ENCODE data around the gene NECAB2. TPM values are rescaled to one million over a fixed set of nuclear protein-coding genes. Genes with fewer than 3 reads are reported as not detected.
A peak's percentile ranks its signal among the peaks of the same experiment; 100 is the strongest.
"Not testable (repeated sequence)": the region's sequence is repeated elsewhere in the genome, so short reads cannot be mapped to it uniquely, and the experiment has no call there.

Gene NECAB2
- total RNA-seq, 1 experiment from 2014 or later: not detected

- H3K4me3 ChIP-seq; H3K36me3 ChIP-seq; DNase-seq (ENCODE audit: low read depth in 1 of 2, low spot score in 2 of 2); H3K4me1 ChIP-seq (replicated peaks); H3K27ac ChIP-seq; H3K9me3 ChIP-seq (replicated peaks); H3K27me3 ChIP-seq (replicated peaks): not testable (repeated sequence)
Observed at GRCh38 chr16:83941546-83941945, 26.5 kb upstream of the NECAB2 start.

GRCh38 chr16:83942074-83942473 is 26.0 kb upstream of the NECAB2 start:
- H3K9me3 ChIP-seq (replicated peaks): no peaks in the 10 kb centered on the region
- no peaks in the 10 kb centered on the region for H3K36me3 ChIP-seq
- no peak overlapping the region for H3K27ac ChIP-seq
- no peak overlapping the region for H3K4me3 ChIP-seq
- no peaks in the 10 kb centered on the region for H3K27me3 ChIP-seq (replicated peaks)
- no peak for DNase-seq (ENCODE audit: low read depth in 1 of 2, low spot score in 2 of 2)
- peaks cover 8% of the 10 kb centered on the region for H3K4me1 ChIP-seq (replicated peaks)

GRCh38 chr16:83942815-83943515 is 25.1 kb upstream of the NECAB2 start:
- H3K36me3 ChIP-seq: no peaks in the 10 kb centered on the region
- no peak for DNase-seq (ENCODE audit: low read depth in 1 of 2, low spot score in 2 of 2)
- H3K27me3 ChIP-seq (replicated peaks): no peaks in the 10 kb centered on the region
- no peak overlapping the region for H3K27ac ChIP-seq
- no peak overlapping the region for H3K4me3 ChIP-seq
- no peaks in the 10 kb centered on the region for H3K9me3 ChIP-seq (replicated peaks)
- peaks cover 8% of the 10 kb centered on the region for H3K4me1 ChIP-seq (replicated peaks)

- Histone ChIP-seq H3K36me3 (no peaks in the 10 kb centered on the region), H3K27ac (no peak overlapping the region), H3K4me3 (no peak overlapping the region), H3K9me3 (replicated peaks) (no peaks in the 10 kb centered on the region), H3K4me1 (replicated peaks) (peaks cover 8% of the 10 kb centered on the region), H3K27me3 (replicated peaks) (no peaks in the 10 kb centered on the region)
- no peak for DNase-seq (ENCODE audit: low read depth in 1 of 2, low spot score in 2 of 2)
Observed at GRCh38 chr16:83943516-83944050, 24.5 kb upstream of the NECAB2 start.

GRCh38 chr16:83945587-83945986 is 22.5 kb upstream of the NECAB2 start:
- Histone ChIP-seq H3K9me3 (replicated peaks) (no peaks in the 10 kb centered on the region), H3K4me1 (replicated peaks) (peaks cover 8% of the 10 kb centered on the region), H3K27ac (no peak overlapping the region), H3K36me3 (no peaks in the 10 kb centered on the region), H3K27me3 (replicated peaks) (no peaks in the 10 kb centered on the region), H3K4me3 (no peak overlapping the region)
- DNase-seq (ENCODE audit: low read depth in 1 of 2, low spot score in 2 of 2): no peak

GRCh38 chr16:83946154-83946780 is 21.8 kb upstream of the NECAB2 start:
- no peaks in the 10 kb centered on the region for H3K9me3 ChIP-seq (replicated peaks)
- H3K4me1 ChIP-seq (replicated peaks): peaks cover 8% of the 10 kb centered on the region
- H3K27ac ChIP-seq: no peak overlapping the region
- DNase-seq (ENCODE audit: low read depth in 1 of 2, low spot score in 2 of 2): no peak
- H3K36me3 ChIP-seq: no peaks in the 10 kb centered on the region
- H3K27me3 ChIP-seq (replicated peaks): no peaks in the 10 kb centered on the region
- no peak overlapping the region for H3K4me3 ChIP-seq

- Histone ChIP-seq H3K9me3 (replicated peaks) (no peaks in the 10 kb centered on the region), H3K36me3 (no peaks in the 10 kb centered on the region), H3K27me3 (replicated peaks) (no peaks in the 10 kb centered on the region), H3K4me1 (replicated peaks) (peaks cover 8% of the 10 kb centered on the region), H3K4me3 (no peak overlapping the region), H3K27ac (no peak overlapping the region)
- no peak for DNase-seq (ENCODE audit: low read depth in 1 of 2, low spot score in 2 of 2)
Observed at GRCh38 chr16:83946781-83947566, 21.1 kb upstream of the NECAB2 start.

GRCh38 chr16:83947642-83948234 is 20.3 kb upstream of the NECAB2 start:
- Histone ChIP-seq H3K27ac (no peak overlapping the region), H3K4me3 (no peak overlapping the region), H3K4me1 (replicated peaks) (peaks cover 13% of the 10 kb centered on the region), H3K27me3 (replicated peaks) (no peaks in the 10 kb centered on the region), H3K36me3 (no peaks in the 10 kb centered on the region), H3K9me3 (replicated peaks) (no peaks in the 10 kb centered on the region)
- no peak for DNase-seq (ENCODE audit: low read depth in 1 of 2, low spot score in 2 of 2)

GRCh38 chr16:83948914-83949723 is 18.9 kb upstream of the NECAB2 start:
- no peak for DNase-seq (ENCODE audit: low read depth in 1 of 2, low spot score in 2 of 2)
- H3K4me1 ChIP-seq (replicated peaks): peaks cover 19% of the 10 kb centered on the region
- H3K36me3 ChIP-seq: peaks cover 3% of the 10 kb centered on the region; the same call in 1 of the 2 replicates
- no peaks in the 10 kb centered on the region for H3K27me3 ChIP-seq (replicated peaks)
- no peak overlapping the region for H3K27ac ChIP-seq
- no peaks in the 10 kb centered on the region for H3K9me3 ChIP-seq (replicated peaks)
- no peak overlapping the region for H3K4me3 ChIP-seq

- Histone ChIP-seq H3K27me3 (replicated peaks) (no peaks in the 10 kb centered on the region), H3K9me3 (replicated peaks) (no peaks in the 10 kb centered on the region), H3K4me3 (no peak overlapping the region), H3K27ac (no peak overlapping the region), H3K36me3 (peaks cover 3% of the 10 kb centered on the region; the same call in 1 of the 2 replicates), H3K4me1 (replicated peaks) (peaks cover 25% of the 10 kb centered on the region)
- no peak for DNase-seq (ENCODE audit: low read depth in 1 of 2, low spot score in 2 of 2)
Observed at GRCh38 chr16:83949724-83950001, 18.4 kb upstream of the NECAB2 start.

- H3K27ac ChIP-seq; H3K27me3 ChIP-seq (replicated peaks); DNase-seq (ENCODE audit: low read depth in 1 of 2, low spot score in 2 of 2); H3K36me3 ChIP-seq; H3K4me3 ChIP-seq; H3K9me3 ChIP-seq (replicated peaks): not testable (repeated sequence)
- peaks cover 26% of the 10 kb centered on the region for H3K4me1 ChIP-seq (replicated peaks)
Observed at GRCh38 chr16:83950862-83951399, 17.1 kb upstream of the NECAB2 start.

GRCh38 chr16:83951544-83951943 is 16.5 kb upstream of the NECAB2 start:
- DNase-seq (ENCODE audit: low read depth in 1 of 2, low spot score in 2 of 2): no peak
- H3K4me3 ChIP-seq: no peak overlapping the region
- peaks cover 26% of the 10 kb centered on the region for H3K4me1 ChIP-seq (replicated peaks)
- no peaks in the 10 kb centered on the region for H3K27me3 ChIP-seq (replicated peaks)
- H3K36me3 ChIP-seq: peaks cover 8% of the 10 kb centered on the region; the same call in 1 of the 2 replicates
- H3K27ac ChIP-seq: no peak overlapping the region
- no peaks in the 10 kb centered on the region for H3K9me3 ChIP-seq (replicated peaks)

- peak overlapping the region; percentile 59 for H3K4me3 ChIP-seq
- H3K9me3 ChIP-seq (replicated peaks): no peaks in the 10 kb centered on the region
Observed at GRCh38 chr16:83952587-83952939, 15.5 kb upstream of the NECAB2 start.

More at GRCh38 chr16:83952587-83952939, 15.5 kb upstream of the NECAB2 start:
- Histone ChIP-seq H3K4me1 (replicated peaks) (peaks cover 26% of the 10 kb centered on the region), H3K36me3 (peaks cover 10% of the 10 kb centered on the region; the same call in 1 of the 2 replicates), H3K27me3 (replicated peaks) (no peaks in the 10 kb centered on the region), H3K27ac (peak overlapping the region; percentile 88)
- DNase-seq (ENCODE audit: low read depth in 1 of 2, low spot score in 2 of 2): peak in 1 of 2 experiments; percentile 74
